Posterior vena cava (tissue), 2 donors: ENCODE results near the gene GLYR1. TPM values are rescaled to one million over a fixed set of nuclear protein-coding genes. Genes with fewer than 3 reads are reported as not detected.

Experiments
- DNase-seq: peaks from one replicate; pipeline ENCODE4 v3.0.0-alpha.2; 2020; ENCODE audit warnings: low spot score
- intact Hi-C, 2 donors: fragments of 100-400 bp; cut with DNase I; formaldehyde crosslinking; loops; one replicate each; pipeline versions ENCODE4 v1.14.1 to v1.14.2; 2022 to 2023
- total RNA-seq, 2 donors: library from RNA; stranded (reverse); fragmentation: NEBNext Ultra II Directional; extraction: Animal tissue kit (Norgen Biotek cat#: 25700); gene quantifications; one replicate each; pipeline ENCODE4 v1.2.1, GENCODE V29; 2021
- donor health status: DM: yes; HTN: yes; CAD: no.
- donor health status: DM: yes; HTN: yes; CAD: no.

GLYR1 gene
- total RNA-seq, 2 donors from 2014 or later = 72.2 to 72.3 TPM

GRCh38 chr16:4882633-4883285 lies 35.7 kb upstream of the GLYR1 start:
- intact Hi-C loops = no loop called here
- peak; percentile 2 for DNase-seq

DNA sequence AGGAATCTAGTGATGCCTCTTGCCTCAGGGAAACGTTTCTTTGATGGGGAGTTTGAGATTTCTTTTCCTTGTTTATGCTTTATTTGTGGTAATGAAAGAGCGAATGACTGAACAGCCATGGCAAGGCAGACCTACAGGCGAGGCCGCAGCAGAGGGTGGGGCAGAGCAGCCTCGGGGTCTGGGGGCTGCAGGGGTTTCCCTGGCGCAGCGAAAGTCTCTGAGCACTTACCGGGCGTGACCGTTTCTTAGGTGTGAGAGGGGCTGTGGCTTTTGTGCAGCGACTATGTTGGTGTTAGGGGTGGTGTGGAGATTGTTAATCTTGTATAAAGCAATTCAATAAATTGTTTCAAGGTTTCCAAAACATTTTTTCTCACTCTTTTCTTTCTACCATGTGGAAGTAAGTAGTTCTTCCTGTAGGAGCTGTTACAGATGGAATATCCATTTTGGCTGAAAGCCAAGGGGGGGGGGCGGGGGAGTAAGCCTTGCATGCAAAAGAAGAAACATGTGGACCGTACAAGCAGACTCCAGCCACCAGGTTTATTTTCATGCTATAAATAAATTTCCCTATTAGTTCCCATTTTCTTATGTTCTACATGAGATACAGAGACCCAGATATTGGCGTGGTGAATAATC lies 35.0 kb upstream of the GLYR1 start:
- DNase-seq = no peak
- intact Hi-C loops = no loop called here

DNA sequence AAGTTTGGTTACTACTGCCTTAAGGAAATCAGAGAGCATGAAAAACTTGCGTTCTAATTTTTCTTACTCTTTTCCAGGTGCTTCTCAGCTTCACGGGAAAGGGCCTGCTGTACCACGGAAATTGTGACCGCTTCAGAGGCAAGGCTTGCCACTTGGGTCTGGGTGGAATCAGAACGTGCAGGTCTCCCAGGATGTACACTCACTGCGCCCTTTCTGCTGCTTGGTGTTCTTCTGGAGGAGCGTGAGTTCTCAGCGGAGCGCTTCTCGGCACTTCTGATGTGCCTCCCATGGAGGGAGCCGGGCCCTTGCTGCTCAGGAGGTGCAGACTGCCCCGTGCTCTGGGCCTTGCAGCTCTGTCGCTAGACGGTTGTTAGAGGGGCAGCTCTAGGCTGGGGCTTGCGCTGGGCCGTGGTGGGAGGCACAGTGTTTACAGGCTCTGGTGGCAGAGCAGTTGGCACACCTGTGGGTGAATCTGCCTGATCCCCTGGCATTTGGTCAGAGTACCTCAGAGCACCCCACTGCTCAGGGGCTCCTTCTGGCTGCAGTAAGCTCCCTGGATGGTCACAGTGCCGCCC lies 33.0 kb upstream of the GLYR1 start:
- intact Hi-C loops = no loop called here
- DNase-seq = no peak

DNA sequence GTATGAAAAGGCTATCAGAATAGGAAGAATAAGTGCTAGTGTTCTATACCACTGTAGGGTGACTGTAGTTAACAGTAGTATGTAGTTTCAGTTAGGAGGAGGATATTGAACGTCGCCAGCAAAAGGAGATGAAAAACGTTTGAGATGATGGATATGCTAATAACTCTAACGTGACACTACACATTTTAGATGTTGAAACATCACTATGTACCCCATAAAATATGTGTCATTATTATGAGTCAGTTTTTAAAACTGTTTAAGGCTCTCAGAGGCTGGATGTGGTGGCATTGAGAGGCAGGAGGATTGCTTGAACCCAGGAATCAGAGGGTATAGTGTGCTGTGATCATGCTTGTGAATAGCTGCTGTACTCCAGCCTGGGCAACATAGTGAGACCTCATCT lies 32.0 kb upstream of the GLYR1 start:
- intact Hi-C loops = no loop called here
- DNase-seq = no peak

DNA sequence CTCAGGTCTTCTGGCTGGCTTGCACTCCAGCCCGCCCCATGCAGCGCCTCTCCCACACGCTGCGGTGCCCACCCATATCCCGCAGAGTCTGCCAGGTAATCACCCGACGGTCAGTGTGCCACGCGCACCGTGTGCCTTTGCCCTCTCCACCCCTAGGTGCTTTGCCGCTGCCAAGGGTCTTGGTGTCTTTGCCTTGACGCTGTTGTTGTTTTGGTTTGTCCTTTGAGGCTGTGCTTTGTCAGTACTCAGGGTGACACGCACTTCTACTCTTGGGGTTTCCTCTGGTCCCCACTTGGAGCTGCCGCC lies 30.2 kb upstream of the GLYR1 start:
- intact Hi-C loops = no loop called here

GRCh38 chr16:4876646-4877379 lies 29.7 kb upstream of the GLYR1 start:
- intact Hi-C loops = no loop called here
- no peak for DNase-seq

More for the DNA sequence above, 30.2 kb upstream of the GLYR1 start:
- no peak for DNase-seq

GRCh38 chr16:4874666-4875065 lies 27.6 kb upstream of the GLYR1 start:
- intact Hi-C loops = no loop called here

DNA sequence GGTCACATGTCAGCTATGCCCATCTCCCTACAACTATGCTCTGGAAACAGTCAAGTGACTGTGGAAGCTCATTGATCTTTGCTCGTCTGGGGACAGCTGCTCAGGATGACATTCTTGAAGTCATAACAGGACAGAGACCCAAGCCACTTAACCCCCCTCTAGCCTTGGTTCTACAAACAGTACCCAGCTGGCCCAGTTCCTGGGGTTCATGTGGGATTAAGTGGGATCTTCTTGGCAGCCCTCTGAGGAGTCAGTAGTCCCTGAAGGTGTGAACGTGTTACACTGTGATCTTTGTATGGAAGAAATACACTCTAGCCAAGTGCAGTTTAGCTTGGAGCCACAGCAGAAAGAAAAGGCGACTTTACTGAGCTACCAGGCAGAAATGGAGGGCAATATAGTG lies 26.0 kb upstream of the GLYR1 start:
- no peak for DNase-seq
- intact Hi-C loops = no loop called here

More at GRCh38 chr16:4874666-4875065, 27.6 kb upstream of the GLYR1 start:
- no peak for DNase-seq

DNA sequence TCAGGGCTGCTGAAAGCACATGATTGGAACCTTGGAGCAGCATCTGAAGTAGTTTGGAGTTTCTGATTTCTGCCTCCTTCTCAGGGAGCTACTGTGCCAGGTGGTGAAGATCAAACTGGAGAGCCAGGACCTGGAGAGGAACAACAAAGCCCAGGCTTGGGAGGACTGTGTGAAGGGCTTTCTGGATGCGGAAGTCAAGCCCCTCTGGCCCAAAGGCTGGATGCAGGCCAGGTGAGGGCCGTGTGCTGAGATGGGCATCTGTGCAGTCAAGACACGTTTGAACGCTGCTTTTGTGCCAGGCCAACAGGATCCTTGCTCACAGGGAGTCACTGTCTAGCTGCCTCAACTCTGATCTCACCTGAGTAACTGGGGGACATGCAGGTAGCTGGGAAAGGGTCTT lies 24.0 kb upstream of the GLYR1 start:
- intact Hi-C loops = no loop called here
- no peak for DNase-seq

GRCh38 chr16:4870138-4870671 lies 23.1 kb upstream of the GLYR1 start:
- intact Hi-C loops = no loop called here
- DNase-seq = peak; percentile 70

GRCh38 chr16:4869147-4869805 lies 22.2 kb upstream of the GLYR1 start:
- intact Hi-C loops = no loop called here
- no peak for DNase-seq

GRCh38 chr16:4868535-4868934 lies 21.4 kb upstream of the GLYR1 start:
- DNase-seq = no peak
- intact Hi-C loops = loop anchor here in 1 of 2 donors (1.0 kb wide), 1 partner anchor 10 kb away; no protein-coding TSS in a partner anchor

DNA sequence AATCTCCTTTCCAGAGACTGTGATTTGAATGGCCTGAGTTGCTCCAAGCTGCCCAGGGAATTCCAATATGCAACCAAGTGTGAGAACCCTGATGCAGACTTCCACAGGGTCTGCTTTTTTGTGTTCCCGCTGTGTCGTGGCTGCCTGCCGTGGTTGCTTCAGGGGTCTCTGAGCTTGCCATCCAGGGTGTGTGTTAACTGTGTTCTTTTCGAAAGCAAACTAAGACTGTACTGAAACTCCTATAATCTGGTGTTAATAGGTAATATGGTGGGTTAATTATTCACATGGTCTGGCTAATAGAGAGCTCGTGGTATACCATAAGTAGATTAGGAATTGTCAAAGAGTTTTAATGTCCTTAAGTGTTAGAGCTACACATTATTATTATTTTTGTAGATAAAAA lies 20.9 kb upstream of the GLYR1 start:
- DNase-seq = no peak
- intact Hi-C loops = loop anchor here in 1 of 2 donors (1.0 kb wide), 1 partner anchor 10 kb away; no protein-coding TSS in a partner anchor

DNA sequence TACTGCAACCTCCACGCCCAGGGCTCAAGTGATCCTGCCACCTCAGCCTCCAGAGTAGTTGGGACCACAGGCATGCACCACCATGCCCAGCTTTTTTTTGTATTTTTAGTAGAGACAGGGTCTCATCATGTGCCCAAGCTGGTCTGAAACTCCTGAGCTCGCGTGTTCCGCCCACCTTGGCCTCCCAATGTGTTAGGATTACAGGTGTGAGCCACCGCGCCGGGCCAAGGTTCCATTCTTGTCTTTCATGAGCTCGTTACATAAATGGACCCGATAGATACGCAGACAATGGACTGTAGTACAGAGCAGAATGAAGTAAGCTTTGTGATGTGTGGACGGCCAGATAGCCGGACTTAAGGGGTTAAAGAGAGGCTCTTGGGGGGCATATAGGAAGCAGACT lies 19.5 kb upstream of the GLYR1 start:
- intact Hi-C loops = no loop called here

DNA sequence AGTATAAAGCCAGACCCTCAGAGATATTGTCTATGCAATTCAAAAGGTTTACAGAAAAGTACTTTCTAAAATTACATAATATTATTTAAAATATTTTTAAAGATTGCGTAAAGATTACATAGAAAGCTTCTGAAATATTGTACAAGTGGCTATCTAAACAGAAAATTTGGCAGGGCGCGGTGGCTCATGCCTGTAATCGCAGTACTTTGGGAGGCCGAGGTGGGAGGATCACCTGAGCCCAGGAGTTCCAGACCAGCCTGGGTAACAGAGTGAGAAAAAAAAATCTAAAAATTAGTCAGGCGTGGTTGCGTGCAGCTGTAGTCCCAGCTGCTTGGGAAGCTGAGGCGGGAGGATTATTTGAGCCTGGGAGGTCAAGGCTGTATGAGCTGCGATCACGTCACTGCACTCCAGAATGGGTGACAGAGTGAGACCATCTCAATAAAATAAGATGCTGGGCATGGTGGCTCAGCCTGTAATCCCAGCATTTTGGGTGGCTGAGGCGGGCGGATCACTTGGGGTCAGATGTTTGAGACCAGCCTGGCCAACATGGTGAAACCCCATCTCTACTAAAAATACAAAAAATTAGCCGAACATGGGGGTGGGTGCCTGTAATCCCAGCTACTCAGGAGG lies 18.3 kb upstream of the GLYR1 start:
- intact Hi-C loops = no loop called here
- no peak for DNase-seq

More for the DNA sequence above, 19.5 kb upstream of the GLYR1 start:
- DNase-seq = no peak

GRCh38 chr16:4864728-4865127 lies 17.6 kb upstream of the GLYR1 start:
- DNase-seq = no peak
- intact Hi-C loops = no loop called here

DNA sequence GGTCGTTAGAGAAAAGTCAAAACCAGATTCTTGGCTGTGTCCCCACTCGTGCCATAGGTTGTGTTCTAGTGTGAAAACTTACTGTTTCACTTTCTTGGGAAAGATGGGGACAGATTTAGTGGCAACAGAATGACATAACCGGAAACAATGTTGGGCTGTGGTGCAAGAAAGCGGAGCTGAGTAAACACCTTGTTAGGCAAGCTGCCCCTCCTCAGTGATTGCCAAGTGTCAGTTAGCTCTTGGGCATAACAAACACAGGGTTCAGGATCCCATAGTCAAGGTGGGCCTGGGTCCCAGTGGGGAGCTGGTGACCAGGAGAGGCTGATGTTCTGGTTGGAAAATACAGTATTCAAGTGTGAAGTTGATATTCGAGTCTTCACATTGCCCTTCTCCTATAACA lies 15.6 kb upstream of the GLYR1 start:
- DNase-seq = no peak
- intact Hi-C loops = no loop called here

GRCh38 chr16:4860727-4861342 lies 13.7 kb upstream of the GLYR1 start:
- DNase-seq = no peak
- intact Hi-C loops = no loop called here

DNA sequence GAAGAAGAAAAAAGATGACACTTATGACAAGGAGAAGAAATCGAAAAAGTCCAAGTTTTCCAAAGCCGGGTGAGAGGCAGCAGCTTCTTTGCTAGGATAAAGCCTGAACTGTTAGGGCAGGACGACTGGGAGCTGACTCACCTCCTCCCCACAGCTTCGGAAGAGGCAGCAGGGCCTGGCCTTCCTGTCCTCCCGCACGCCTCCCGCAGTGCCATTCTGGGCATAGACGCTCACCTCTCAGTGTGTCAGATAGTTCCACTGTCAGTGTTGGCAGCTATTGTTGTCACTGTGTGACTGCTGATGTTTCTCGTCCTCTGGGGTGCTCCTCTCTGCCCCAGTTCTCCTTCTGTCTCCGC lies 12.8 kb upstream of the GLYR1 start:
- DNase-seq = no peak
- intact Hi-C loops = loop anchor here in 1 of 2 donors (10.0 kb wide), 1 partner anchor 75 kb away; the partner anchor contains the start of gene PPL
